GM13977 (cell line): ENCODE data around the gene ADCY2.

ENCODE experiments used
- DNase-seq: peaks from one replicate; pipeline ENCODE4 v3.0.0; 2012; ENCODE audit warnings: low spot score
- in situ Hi-C: fragments of 300-500 bp; cut with MboI; formaldehyde crosslinking; loops from one replicate; pipeline ENCODE4 v1.12.0; 2022; ENCODE audit warnings: low sequenced_read_pairs, low pct_unique_long_range_greater_than_20kb, mixed read lengths, inconsistent platforms; ENCODE audit not compliant: unreplicated experiment
- TF ChIP-seq, protein P1 (sequence below): IDR thresholded peaks from 2 replicates; pipeline ENCODE4 v1.5.1; 2012; ENCODE audit warnings: mild to moderate bottlenecking, control low read depth; ENCODE audit not compliant: insufficient read depth; ENCODE audit errors: extremely low read depth, missing control alignments

ADCY2 gene

DNA sequence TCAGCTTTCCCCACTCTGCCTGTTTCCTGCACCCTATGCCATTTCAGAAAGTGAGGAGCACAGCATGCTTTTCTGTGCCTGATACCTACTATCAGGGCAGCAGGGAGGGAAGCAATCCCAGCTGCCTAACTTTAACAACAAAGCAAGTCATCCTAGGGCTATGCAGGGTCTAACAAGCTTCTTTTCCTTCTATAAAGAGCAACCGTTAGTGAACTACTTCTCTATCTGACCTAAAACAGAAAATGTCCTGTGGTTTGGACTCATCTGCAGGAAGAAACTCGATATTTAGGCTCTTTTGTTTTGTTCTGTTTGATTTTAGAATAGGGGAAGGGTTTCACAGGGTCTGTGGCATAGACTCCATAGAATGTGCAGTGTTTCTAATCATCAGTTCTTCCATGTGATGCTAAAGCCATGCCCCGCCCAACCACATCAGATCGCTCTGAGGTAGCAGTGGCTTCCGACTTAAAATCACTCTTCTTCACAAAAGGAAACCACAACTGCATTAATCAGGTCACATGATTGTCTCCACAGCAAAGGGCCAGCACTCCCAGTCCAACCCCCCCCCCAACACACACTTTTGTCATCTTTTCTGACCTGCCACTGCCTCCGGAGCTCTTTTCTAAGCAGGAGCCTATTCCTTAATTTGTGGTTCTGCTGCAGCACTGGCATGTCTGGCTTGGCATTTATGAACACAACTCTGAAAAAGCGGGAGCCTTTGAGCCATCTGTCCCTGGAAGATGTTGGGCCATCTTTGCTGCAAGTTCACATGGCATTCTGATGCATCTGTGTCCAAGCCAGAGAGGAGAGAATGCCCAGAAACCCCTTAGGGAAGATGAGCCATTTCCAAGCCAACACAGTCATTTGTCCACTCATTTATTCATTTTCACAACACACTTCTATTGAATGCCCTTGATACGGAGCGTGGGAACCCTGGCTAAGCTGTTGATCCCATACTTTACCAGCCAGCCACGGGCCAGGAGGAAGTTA lies 383.4 kb downstream of the ADCY2 start:
- in situ Hi-C loops, result no loop called here
- DNase-seq, result peak; percentile 19
- TF ChIP-seq, protein P1, sequence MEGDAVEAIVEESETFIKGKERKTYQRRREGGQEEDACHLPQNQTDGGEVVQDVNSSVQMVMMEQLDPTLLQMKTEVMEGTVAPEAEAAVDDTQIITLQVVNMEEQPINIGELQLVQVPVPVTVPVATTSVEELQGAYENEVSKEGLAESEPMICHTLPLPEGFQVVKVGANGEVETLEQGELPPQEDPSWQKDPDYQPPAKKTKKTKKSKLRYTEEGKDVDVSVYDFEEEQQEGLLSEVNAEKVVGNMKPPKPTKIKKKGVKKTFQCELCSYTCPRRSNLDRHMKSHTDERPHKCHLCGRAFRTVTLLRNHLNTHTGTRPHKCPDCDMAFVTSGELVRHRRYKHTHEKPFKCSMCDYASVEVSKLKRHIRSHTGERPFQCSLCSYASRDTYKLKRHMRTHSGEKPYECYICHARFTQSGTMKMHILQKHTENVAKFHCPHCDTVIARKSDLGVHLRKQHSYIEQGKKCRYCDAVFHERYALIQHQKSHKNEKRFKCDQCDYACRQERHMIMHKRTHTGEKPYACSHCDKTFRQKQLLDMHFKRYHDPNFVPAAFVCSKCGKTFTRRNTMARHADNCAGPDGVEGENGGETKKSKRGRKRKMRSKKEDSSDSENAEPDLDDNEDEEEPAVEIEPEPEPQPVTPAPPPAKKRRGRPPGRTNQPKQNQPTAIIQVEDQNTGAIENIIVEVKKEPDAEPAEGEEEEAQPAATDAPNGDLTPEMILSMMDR, result no peak

DNA sequence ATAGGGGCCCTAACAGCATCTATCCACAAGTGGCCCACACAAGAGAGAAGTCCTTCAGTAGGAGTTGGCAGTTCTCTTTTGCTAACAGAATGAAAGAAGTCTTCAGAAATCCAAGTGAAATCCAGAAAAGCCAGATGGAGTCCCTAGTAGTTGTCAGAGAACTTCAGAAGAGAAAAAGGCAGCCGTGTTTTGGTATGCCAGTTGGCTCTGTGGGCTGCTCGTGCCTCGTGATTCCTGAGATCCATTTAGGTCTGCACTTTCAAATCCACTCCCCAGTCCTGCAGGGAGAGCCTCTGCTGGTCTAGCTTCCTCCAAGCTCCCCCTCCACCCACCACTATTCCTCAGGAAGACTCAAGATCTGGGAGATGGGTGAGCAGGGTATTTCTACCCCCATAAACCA lies 386.0 kb downstream of the ADCY2 start:
- in situ Hi-C loops, result no loop called here
- DNase-seq, result no peak
- TF ChIP-seq, protein P1, result no peak

DNA sequence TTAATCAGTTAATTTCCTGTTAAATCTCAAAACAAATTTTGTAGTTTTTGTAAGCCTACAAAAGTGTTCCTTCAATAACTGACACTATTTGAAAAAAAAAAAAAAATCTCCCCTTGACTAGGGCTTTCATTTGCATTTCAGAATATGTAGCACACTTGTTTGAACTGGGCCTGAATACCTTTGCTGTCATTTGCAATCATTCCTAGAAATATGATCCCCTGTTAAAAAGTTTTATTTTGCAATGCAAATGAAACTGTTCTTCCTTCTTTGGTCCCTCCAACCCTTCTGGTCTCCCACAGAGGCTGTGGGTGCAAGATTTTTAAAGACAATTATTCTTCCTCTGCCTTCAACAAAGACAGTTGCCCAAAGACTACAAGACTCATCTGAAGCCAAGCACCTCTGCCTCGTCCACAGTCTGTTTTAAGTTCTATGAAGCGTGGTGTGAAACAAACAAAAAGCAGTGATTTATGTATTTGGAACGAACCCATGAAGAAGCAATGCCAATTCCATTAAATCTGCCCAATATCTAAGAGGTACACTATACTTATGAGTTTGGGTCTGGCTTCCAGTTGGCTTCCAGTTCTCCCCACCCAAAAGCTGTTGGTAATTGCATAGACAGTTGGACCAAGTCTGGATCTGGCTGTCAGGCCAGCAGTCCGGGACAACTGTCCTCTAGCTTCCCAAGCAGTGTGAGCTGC lies 388.9 kb downstream of the ADCY2 start:
- in situ Hi-C loops, result no loop called here

DNA sequence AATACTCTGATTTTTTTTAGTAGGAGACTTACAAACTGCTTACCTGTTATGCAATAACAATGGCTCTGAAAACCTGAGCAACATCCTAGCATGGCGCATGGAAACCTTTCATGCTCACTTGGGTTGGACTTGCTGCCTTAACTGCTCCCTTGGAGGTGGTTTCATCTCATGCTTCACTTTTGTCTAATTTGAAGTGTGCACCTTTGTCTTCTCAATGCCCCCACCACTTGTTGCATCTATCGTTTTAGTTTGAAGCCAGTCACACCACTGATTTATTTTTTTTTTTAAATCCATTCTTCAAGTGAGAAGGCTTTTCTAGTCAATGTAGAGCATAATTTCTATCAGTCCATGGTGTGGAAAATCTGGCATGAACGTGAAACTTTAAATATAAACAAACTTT lies 391.8 kb downstream of the ADCY2 start:
- in situ Hi-C loops, result no loop called here
- TF ChIP-seq, protein P1, result no peak
- no peak for DNase-seq

More for the DNA sequence above, 388.9 kb downstream of the ADCY2 start:
- no peak for DNase-seq
- TF ChIP-seq, protein P1, result no peak

DNA sequence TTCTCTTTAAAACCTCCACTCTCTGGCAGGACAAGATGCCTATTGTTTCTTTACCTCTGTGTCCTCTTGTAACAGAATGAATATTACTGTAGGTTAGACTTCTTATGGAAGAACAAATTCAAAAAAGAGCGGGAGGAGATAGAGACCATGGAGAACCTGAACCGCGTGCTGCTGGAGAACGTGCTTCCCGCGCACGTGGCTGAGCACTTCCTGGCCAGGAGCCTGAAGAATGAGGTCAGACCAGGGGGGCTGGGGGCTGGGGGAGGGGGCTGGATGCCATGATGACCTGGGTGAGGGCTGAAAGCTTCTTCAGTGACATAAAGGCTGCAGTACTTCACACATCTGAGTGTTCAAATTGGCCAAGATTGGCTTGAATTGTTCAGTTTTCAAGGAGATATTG lies 393.6 kb downstream of the ADCY2 start:
- DNase-seq, result no peak
- in situ Hi-C loops, result no loop called here
- TF ChIP-seq, protein P1, result no peak

DNA sequence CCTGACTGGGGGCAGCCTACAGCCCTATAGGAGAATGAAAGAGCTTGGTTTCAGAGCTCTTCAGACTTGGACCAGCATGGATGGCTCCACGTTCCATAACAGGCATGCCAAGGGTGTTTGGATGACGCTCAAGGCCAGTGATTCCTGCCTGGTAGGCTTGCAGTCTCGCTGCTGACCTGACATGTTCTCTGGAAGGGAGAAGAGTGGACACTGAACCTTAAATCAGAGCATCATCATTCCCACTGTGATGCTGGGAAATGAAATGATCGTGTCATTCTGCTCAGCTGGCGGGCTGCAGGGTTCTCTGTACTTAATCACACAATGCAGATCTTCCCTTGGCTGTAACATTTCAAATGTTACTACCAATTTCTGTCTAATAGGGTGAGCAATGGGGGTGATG lies 398.0 kb downstream of the ADCY2 start:
- DNase-seq, result no peak
- in situ Hi-C loops, result no loop called here
- TF ChIP-seq, protein P1, result no peak
